Nephron (organoid): Measurements from ENCODE around the gene PDE4D.
A peak's percentile ranks its signal among the peaks of the same experiment; 100 is the strongest.

Source experiments
- H3K27ac Mint-ChIP-seq, 3 experiments: 2 replicates each; pipeline ENCODE4 v1.8.0; 2020; ENCODE audit warnings: mixed read lengths in 3 of 3, mild to moderate bottlenecking in 2 of 3, moderate library complexity in 1 of 3
- H3K27me3 Mint-ChIP-seq: 2 replicates; pipeline ENCODE4 v1.8.0; 2021; ENCODE audit warnings: low read depth, mild to moderate bottlenecking, moderate library complexity, mixed read lengths
- H3K36me3 Mint-ChIP-seq: 2 replicates; pipeline ENCODE4 v1.8.0; 2020; ENCODE audit warnings: low read depth, mixed read lengths
- H3K4me1 Mint-ChIP-seq: 2 replicates; pipeline ENCODE4 v1.8.0; 2020; ENCODE audit warnings: mixed read lengths
- H3K4me3 Mint-ChIP-seq, 3 experiments: 2 replicates each; pipeline ENCODE4 v1.8.0; 2020; ENCODE audit warnings: mild to moderate bottlenecking in 3 of 3, mixed read lengths in 3 of 3, moderate library complexity in 2 of 3
- H3K9me3 Mint-ChIP-seq: 2 replicates; pipeline ENCODE4 v1.8.0; 2020; ENCODE audit warnings: mixed read lengths
- CTCF ChIP-seq, 3 experiments: fragments of 200-600 bp; sonication (generic); IDR thresholded peaks; one replicate each; pipeline ENCODE4 v1.5.0; 2021; ENCODE audit warnings: antibody characterized with exemption in 3 of 3; ENCODE audit not compliant: unreplicated experiment in 3 of 3

Gene PDE4D

GRCh38 chr5:59051951-59052350 lies 841.6 kb downstream of the PDE4D start:
- TF ChIP-seq CTCF (IDR thresholded peaks at IDR 0.05; ENCODE audit: unreplicated experiment in 3 of 3): no peak
- Mint-ChIP-seq H3K36me3 (no peaks in the 10 kb centered on the region), H3K4me1 (no peaks in the 10 kb centered on the region), H3K4me3 (no peak overlapping the region), H3K9me3 (no peaks in the 10 kb centered on the region), H3K27me3 (peaks cover 5% of the 10 kb centered on the region), H3K27ac (peak overlapping the region in 1 of 3 experiments; percentile 12)

- H3K4me1 Mint-ChIP-seq: no peaks in the 10 kb centered on the region
- no peak for TF ChIP-seq CTCF (IDR thresholded peaks at IDR 0.05; ENCODE audit: unreplicated experiment in 3 of 3)
- no peak overlapping the region for H3K27ac Mint-ChIP-seq
- H3K4me3 Mint-ChIP-seq: no peak overlapping the region
- H3K27me3 Mint-ChIP-seq: no peaks in the 10 kb centered on the region
- H3K9me3 Mint-ChIP-seq: no peaks in the 10 kb centered on the region
- no peaks in the 10 kb centered on the region for H3K36me3 Mint-ChIP-seq
These were observed 844.4 kb downstream of the PDE4D start for GRCh38 chr5:59049095-59049494.

GRCh38 chr5:59042201-59043055 lies 851.1 kb downstream of the PDE4D start:
- no peak for TF ChIP-seq CTCF (IDR thresholded peaks at IDR 0.05; ENCODE audit: unreplicated experiment in 3 of 3)
- no peaks in the 10 kb centered on the region for H3K9me3 Mint-ChIP-seq
- peaks cover 6% of the 10 kb centered on the region for H3K27me3 Mint-ChIP-seq
- no peaks in the 10 kb centered on the region for H3K36me3 Mint-ChIP-seq
- H3K4me1 Mint-ChIP-seq: peaks cover 18% of the 10 kb centered on the region
- no peak overlapping the region for H3K27ac Mint-ChIP-seq
- H3K4me3 Mint-ChIP-seq: peak overlapping the region in 2 of 3 experiments; percentile 13 to 14

- no peak overlapping the region for H3K27ac Mint-ChIP-seq
- no peaks in the 10 kb centered on the region for H3K9me3 Mint-ChIP-seq
- H3K27me3 Mint-ChIP-seq: peaks cover 6% of the 10 kb centered on the region
- H3K36me3 Mint-ChIP-seq: no peaks in the 10 kb centered on the region
- H3K4me1 Mint-ChIP-seq: peaks cover 29% of the 10 kb centered on the region
- no peak for TF ChIP-seq CTCF (IDR thresholded peaks at IDR 0.05; ENCODE audit: unreplicated experiment in 3 of 3)
- H3K4me3 Mint-ChIP-seq: peak overlapping the region; percentile 59 to 96 (median 93)
These were observed 852.2 kb downstream of the PDE4D start for GRCh38 chr5:59041355-59041754.

- no peaks in the 10 kb centered on the region for H3K9me3 Mint-ChIP-seq
- H3K27me3 Mint-ChIP-seq: peaks cover 6% of the 10 kb centered on the region
- H3K4me1 Mint-ChIP-seq: peaks cover 34% of the 10 kb centered on the region
- H3K36me3 Mint-ChIP-seq: no peaks in the 10 kb centered on the region
- TF ChIP-seq CTCF (IDR thresholded peaks at IDR 0.05; ENCODE audit: unreplicated experiment in 3 of 3): no peak
- H3K27ac Mint-ChIP-seq: no peak overlapping the region
- peak overlapping the region; percentile 76 to 96 (median 93) for H3K4me3 Mint-ChIP-seq
These were observed 852.7 kb downstream of the PDE4D start for GRCh38 chr5:59040804-59041201.
